NCI-H2081 treated with DMSO at 0.1 percent for 48 hours (cell line): Measurements from ENCODE around the gene PPP1R12B.
A peak's percentile ranks its signal among the peaks of the same experiment; 100 is the strongest.

Experiments
- DNase-seq: peaks from one replicate; lab custom pipeline; 2025; lab: John Stamatoyannopoulos, UW

PPP1R12B gene

GRCh38 chr1:202348509-202349205 lies at the start of gene PPP1R12B:
TSS of gene PPP1R12B (plus strand) at chr1:202348699. CDS start at chr1:202348852, 153 bp downstream.
- peak; percentile 96 for DNase-seq

- DNase-seq: no peak
These were observed 46.3 kb upstream of the PPP1R12B start for GRCh38 chr1:202302166-202302565.

GRCh38 chr1:202304375-202304774 lies 44.1 kb upstream of the PPP1R12B start:
- no peak for DNase-seq

- DNase-seq: no peak
These were observed 43.3 kb upstream of the PPP1R12B start for GRCh38 chr1:202305168-202305567.

GRCh38 chr1:202306535-202307345 lies 41.8 kb upstream of the PPP1R12B start:
- DNase-seq: no peak

- DNase-seq: no peak
These were observed 38.3 kb upstream of the PPP1R12B start for GRCh38 chr1:202310071-202310725.

GRCh38 chr1:202310746-202311145 lies 37.8 kb upstream of the PPP1R12B start:
- DNase-seq: no peak

GRCh38 chr1:202311875-202312635 lies 36.4 kb upstream of the PPP1R12B start:
- no peak for DNase-seq

- DNase-seq: peak; percentile 87
These were observed 32.8 kb upstream of the PPP1R12B start for GRCh38 chr1:202315576-202316168.

- DNase-seq: no peak
These were observed 32.3 kb upstream of the PPP1R12B start for GRCh38 chr1:202316186-202316585.

- no peak for DNase-seq
These were observed 30.3 kb upstream of the PPP1R12B start for GRCh38 chr1:202317941-202318925.

GRCh38 chr1:202319381-202320080 lies 29.0 kb upstream of the PPP1R12B start:
- DNase-seq: no peak

- no peak for DNase-seq
These were observed 28.5 kb upstream of the PPP1R12B start for GRCh38 chr1:202320081-202320405.

- peak; percentile 44 for DNase-seq
These were observed 24.8 kb upstream of the PPP1R12B start for GRCh38 chr1:202323731-202324130.

- no peak for DNase-seq
These were observed 23.9 kb upstream of the PPP1R12B start for GRCh38 chr1:202324646-202325045.

- no peak for DNase-seq
These were observed 18.6 kb upstream of the PPP1R12B start for GRCh38 chr1:202329891-202330290.

- no peak for DNase-seq
These were observed 14.6 kb upstream of the PPP1R12B start for GRCh38 chr1:202333861-202334260.

- peak; percentile 40 for DNase-seq
These were observed 4.7 kb upstream of the PPP1R12B start for GRCh38 chr1:202343652-202344349.

- no peak for DNase-seq
These were observed 442 bp upstream of the PPP1R12B start for GRCh38 chr1:202348005-202348508.
